ENCODE results near the gene ALDH1L1.

GRCh38 chr3:126201168-126201567 is 20.8 kb upstream of the ALDH1L1 start:
- no peak for TF ChIP-seq CTCF (tag by site-specific recombination; IDR thresholded peaks at IDR 0.05)
- TF ChIP-seq ZNF324 (tag by site-specific recombination; IDR thresholded peaks at IDR 0.05), result no peak
- no peak for TF ChIP-seq ZNF513 (tag by site-specific recombination; IDR thresholded peaks at IDR 0.05)
- TF ChIP-seq KLF10 (tag by site-specific recombination; IDR thresholded peaks at IDR 0.05), result no peak
- TF ChIP-seq PBX3 (CRISPR knock-in tag; IDR thresholded peaks at IDR 0.05), result no peak
- TF ChIP-seq ZNF350 (tag by site-specific recombination; IDR thresholded peaks at IDR 0.05), result no peak
- no peak for TF ChIP-seq HOXA7 (CRISPR knock-in tag; IDR thresholded peaks at IDR 0.05; ENCODE audit: borderline replicate concordance)
- no peak for TF ChIP-seq ZNF138 (tag by site-specific recombination; IDR thresholded peaks at IDR 0.05; ENCODE audit: borderline replicate concordance)
- TF ChIP-seq TCF7L2 (IDR thresholded peaks at IDR 0.05; ENCODE audit: borderline replicate concordance, low read depth, low read length), result no peak
- TF ChIP-seq ZNF121 (tag by site-specific recombination; IDR thresholded peaks at IDR 0.05), result no peak
